Astrocyte (in vitro differentiated cells and primary cell): ENCODE data around the gene PRKCB.

Experiments used
- CTCF ChIP-seq: IDR thresholded peaks from 2 replicates; pipeline ENCODE4 v1.5.1; 2011; ENCODE audit warnings: low read depth, mild to moderate bottlenecking, inconsistent platforms, low read length, moderate library complexity; ENCODE audit not compliant: insufficient read depth
- EZH2 ChIP-seq: IDR thresholded peaks from 2 replicates; pipeline ENCODE4 v1.6.1; 2012; ENCODE audit warnings: mild to moderate bottlenecking, low read length, inconsistent platforms; ENCODE audit not compliant: insufficient read depth

- TF ChIP-seq CTCF: no peak
- TF ChIP-seq EZH2: no peak
These were observed 26.1 kb downstream of the PRKCB start for GRCh38 chr16:23861874-23862273.
